Measurements from ENCODE around the gene HUS1B.

HUS1B gene

GRCh38 chr6:624979-625378 is 31.9 kb downstream of the HUS1B start:
- no peaks in the 10 kb centered on the region for H3K9me3 ChIP-seq (replicated peaks; ENCODE audit: insufficient read depth, low read length)
- DNase-seq, result no peak
- H3K9ac ChIP-seq (ENCODE audit: low read length), result no peak overlapping the region
- no peaks in the 10 kb centered on the region for H3K9me2 ChIP-seq (replicated peaks; ENCODE audit: insufficient read depth, low read length)
- H3K36me3 ChIP-seq (replicated peaks; ENCODE audit: insufficient read depth, low read length), result no peaks in the 10 kb centered on the region
- H4K20me1 ChIP-seq (ENCODE audit: insufficient read depth, low read length), result no peaks in the 10 kb centered on the region
- H2AFZ ChIP-seq (ENCODE audit: low read length), result no peak overlapping the region
- no peaks in the 10 kb centered on the region for H3K79me2 ChIP-seq (ENCODE audit: low read length)
- TF ChIP-seq EZH2phosphoT487 (IDR thresholded peaks at IDR 0.05; ENCODE audit: low read length), result no peak
- TF ChIP-seq CTCF (IDR thresholded peaks at IDR 0.05; ENCODE audit: low read length), result no peak
- no peak for TF ChIP-seq EZH2 (optimal IDR thresholded peaks at IDR 0.05; ENCODE audit: low read depth, low read length)
- no peaks in the 10 kb centered on the region for H3K27me3 ChIP-seq (replicated peaks; ENCODE audit: insufficient read depth, low read length)
- H3K27ac ChIP-seq (ENCODE audit: low read length), result no peak overlapping the region
- peaks cover 9% of the 10 kb centered on the region for H3F3A ChIP-seq (ENCODE audit: insufficient read depth, low read length)
- H3K4me3 ChIP-seq (ENCODE audit: low read length), result no peak overlapping the region
- peaks cover 27% of the 10 kb centered on the region for H3K4me1 ChIP-seq (ENCODE audit: low read length)
- H3K4me2 ChIP-seq (ENCODE audit: low read depth, low read length), result no peak overlapping the region

GRCh38 chr6:622462-622861 is 34.4 kb downstream of the HUS1B start:
- no peak overlapping the region for H3K9ac ChIP-seq (ENCODE audit: low read length)
- H2AFZ ChIP-seq (ENCODE audit: low read length), result no peak overlapping the region
- no peak overlapping the region for H3K4me2 ChIP-seq (ENCODE audit: low read depth, low read length)
- H3K9me2 ChIP-seq (replicated peaks; ENCODE audit: insufficient read depth, low read length), result no peaks in the 10 kb centered on the region
- TF ChIP-seq EZH2phosphoT487 (IDR thresholded peaks at IDR 0.05; ENCODE audit: low read length) (no peak), EZH2 (optimal IDR thresholded peaks at IDR 0.05; ENCODE audit: low read depth, low read length) (no peak), CTCF (IDR thresholded peaks at IDR 0.05; ENCODE audit: low read length) (no peak)
- H3K9me3 ChIP-seq (replicated peaks; ENCODE audit: insufficient read depth, low read length), result no peaks in the 10 kb centered on the region
- H3K27me3 ChIP-seq (replicated peaks; ENCODE audit: insufficient read depth, low read length), result no peaks in the 10 kb centered on the region
- H3K4me3 ChIP-seq (ENCODE audit: low read length), result no peak overlapping the region
- peaks cover 3% of the 10 kb centered on the region; the same call in 1 of the 2 replicates for H3F3A ChIP-seq (ENCODE audit: insufficient read depth, low read length)
- no peaks in the 10 kb centered on the region for H4K20me1 ChIP-seq (ENCODE audit: insufficient read depth, low read length)
- no peak overlapping the region for H3K27ac ChIP-seq (ENCODE audit: low read length)
- H3K36me3 ChIP-seq (replicated peaks; ENCODE audit: insufficient read depth, low read length), result no peaks in the 10 kb centered on the region; the same call in 1 of the 2 replicates
- no peak for DNase-seq
- H3K79me2 ChIP-seq (ENCODE audit: low read length), result no peaks in the 10 kb centered on the region
- peaks cover 5% of the 10 kb centered on the region; the same call in 1 of the 2 replicates for H3K4me1 ChIP-seq (ENCODE audit: low read length)

- Histone ChIP-seq H3K9me2 (replicated peaks; ENCODE audit: insufficient read depth, low read length) (no peaks in the 10 kb centered on the region), H3K4me3 (ENCODE audit: low read length) (no peak overlapping the region), H3K27me3 (replicated peaks; ENCODE audit: insufficient read depth, low read length) (no peaks in the 10 kb centered on the region), H3K9ac (ENCODE audit: low read length) (no peak overlapping the region), H3K4me2 (ENCODE audit: low read depth, low read length) (no peak overlapping the region), H3K4me1 (ENCODE audit: low read length) (no peaks in the 10 kb centered on the region), H4K20me1 (ENCODE audit: insufficient read depth, low read length) (no peaks in the 10 kb centered on the region), H2AFZ (ENCODE audit: low read length) (no peak overlapping the region), H3K79me2 (ENCODE audit: low read length) (no peaks in the 10 kb centered on the region), H3K27ac (ENCODE audit: low read length) (no peak overlapping the region), H3K9me3 (replicated peaks; ENCODE audit: insufficient read depth, low read length) (no peaks in the 10 kb centered on the region), H3K36me3 (replicated peaks; ENCODE audit: insufficient read depth, low read length) (no peaks in the 10 kb centered on the region; the same call in 1 of the 2 replicates), H3F3A (ENCODE audit: insufficient read depth, low read length) (no peaks in the 10 kb centered on the region)
- DNase-seq, result no peak
- TF ChIP-seq CTCF (IDR thresholded peaks at IDR 0.05; ENCODE audit: low read length), result no peak
- TF ChIP-seq EZH2 (optimal IDR thresholded peaks at IDR 0.05; ENCODE audit: low read depth, low read length), result no peak
- TF ChIP-seq EZH2phosphoT487 (IDR thresholded peaks at IDR 0.05; ENCODE audit: low read length), result no peak
These were observed 35.0 kb downstream of the HUS1B start for GRCh38 chr6:621931-622330.
